GM18868 (cell line): ENCODE measurements around the gene PRMT7.

ENCODE experiments used
- ATAC-seq: cut with Tn5 transposase; IDR thresholded peaks from one replicate; pipeline ENCODE4 v1.9.1; 2021; ENCODE audit warnings: mild to moderate bottlenecking, moderate library complexity; ENCODE audit not compliant: unreplicated experiment

Gene PRMT7

GRCh38 chr16:68373528-68374245, 62.9 kb downstream of the PRMT7 start:
- no peak for ATAC-seq

- ATAC-seq, result no peak
Measured at GRCh38 chr16:68374246-68374805, 63.5 kb downstream of the PRMT7 start.

- ATAC-seq, result no peak
Measured at GRCh38 chr16:68374961-68375660, 64.3 kb downstream of the PRMT7 start.

- no peak for ATAC-seq
Measured at GRCh38 chr16:68375801-68376536, 65.2 kb downstream of the PRMT7 start.

DNA sequence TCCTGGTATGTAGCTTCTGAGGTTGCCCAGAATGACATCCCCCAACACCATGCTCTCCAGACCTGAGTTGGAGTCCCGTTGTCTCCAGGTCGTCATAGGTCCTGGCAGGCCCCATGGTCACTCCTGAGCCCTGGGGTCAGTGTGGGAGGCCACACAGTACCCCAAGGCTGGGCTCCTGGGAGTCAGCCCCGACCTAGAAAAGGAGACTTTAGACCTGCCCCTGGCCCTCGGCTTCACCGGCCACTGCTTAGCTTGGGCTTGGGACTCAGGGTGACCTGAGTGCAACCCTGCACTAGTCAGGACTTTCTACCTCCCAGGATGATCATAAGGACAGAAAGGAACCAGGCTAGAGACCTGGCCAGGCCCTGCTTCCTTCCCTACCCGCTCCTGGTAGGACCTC, 65.8 kb downstream of the PRMT7 start:
- ATAC-seq, result no peak

GRCh38 chr16:68377221-68377620, 66.4 kb downstream of the PRMT7 start:
- ATAC-seq, result no peak

DNA sequence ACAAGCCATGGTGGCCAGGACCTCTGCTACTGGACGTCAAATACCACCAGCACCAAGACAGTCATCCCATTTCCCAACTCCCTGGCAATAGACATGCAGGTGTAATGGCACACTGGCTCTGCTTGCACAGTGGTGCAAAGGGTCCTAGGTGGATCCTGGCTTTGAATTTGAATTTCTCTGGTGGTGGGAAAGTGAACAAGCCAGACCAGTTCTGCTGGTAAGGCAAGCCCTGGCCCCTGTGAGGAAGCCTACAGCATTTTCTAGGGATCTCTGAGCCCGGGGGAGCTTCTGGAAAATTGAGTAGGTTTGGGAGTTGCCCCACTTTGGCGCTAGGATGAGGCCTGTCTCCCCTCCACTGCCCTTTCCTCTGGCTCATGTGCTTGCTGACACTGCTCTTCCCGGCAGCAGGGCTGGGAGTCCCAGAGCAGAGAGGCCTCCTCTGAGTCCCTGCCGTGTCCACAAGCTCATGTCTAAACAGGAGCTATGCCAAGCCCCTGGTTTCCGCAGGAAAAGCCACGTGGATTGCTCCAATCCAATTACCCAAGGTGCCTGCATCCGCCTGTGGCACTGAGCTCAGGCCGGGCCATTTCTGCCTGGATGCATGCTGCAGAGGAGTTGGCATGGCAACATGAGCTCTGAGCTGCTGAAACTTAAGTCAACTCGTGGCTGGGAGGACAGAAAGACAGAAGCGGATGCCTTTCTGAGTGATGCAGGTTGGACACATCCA, 67.0 kb downstream of the PRMT7 start:
- no peak for ATAC-seq

DNA sequence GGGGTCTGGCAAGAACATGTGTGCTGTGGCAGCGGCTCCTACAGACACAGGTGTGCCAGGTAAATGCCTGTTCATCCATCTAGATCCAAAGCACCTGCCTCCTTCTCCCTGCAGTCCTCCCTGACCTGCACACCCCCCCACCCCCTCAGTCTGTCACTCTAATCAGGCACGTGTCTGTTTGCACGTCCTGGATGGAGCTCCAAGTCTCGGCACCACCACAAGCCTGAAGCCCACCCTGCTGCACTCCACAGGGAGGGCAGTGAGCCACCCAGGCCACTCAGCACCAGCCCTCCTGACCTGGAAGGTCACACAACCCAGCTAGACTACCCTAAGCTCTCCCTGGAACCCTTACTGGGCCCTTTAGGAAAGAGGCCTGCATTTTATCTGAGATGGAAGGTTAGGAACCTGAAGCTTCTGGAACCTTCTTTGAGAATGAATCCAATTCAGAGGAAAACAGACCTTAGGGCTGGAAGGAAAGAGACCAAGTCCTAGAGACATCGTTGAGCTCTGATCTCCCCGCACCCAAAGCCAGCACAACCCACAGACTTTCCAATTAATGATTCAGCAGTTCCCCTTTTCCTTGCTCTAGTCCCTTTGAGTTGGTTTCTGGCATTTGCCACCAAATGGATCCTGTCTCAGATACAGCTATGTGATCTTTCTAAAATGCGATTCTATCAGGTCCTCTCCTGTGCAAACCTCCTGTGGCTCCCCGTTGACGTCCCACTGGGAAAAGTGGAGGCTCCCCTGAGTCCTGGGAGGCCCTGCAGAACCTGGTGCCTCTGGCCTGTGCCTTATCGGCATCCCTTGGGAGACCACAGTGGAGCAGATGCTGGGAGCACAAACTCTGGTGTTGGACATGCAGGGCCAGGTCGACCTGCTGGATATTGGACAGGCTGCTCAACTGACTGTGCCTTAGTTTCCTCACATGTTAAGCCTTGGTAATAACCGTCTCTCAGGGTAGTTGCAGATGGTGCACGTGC, 67.9 kb downstream of the PRMT7 start:
- ATAC-seq, result no peak

DNA sequence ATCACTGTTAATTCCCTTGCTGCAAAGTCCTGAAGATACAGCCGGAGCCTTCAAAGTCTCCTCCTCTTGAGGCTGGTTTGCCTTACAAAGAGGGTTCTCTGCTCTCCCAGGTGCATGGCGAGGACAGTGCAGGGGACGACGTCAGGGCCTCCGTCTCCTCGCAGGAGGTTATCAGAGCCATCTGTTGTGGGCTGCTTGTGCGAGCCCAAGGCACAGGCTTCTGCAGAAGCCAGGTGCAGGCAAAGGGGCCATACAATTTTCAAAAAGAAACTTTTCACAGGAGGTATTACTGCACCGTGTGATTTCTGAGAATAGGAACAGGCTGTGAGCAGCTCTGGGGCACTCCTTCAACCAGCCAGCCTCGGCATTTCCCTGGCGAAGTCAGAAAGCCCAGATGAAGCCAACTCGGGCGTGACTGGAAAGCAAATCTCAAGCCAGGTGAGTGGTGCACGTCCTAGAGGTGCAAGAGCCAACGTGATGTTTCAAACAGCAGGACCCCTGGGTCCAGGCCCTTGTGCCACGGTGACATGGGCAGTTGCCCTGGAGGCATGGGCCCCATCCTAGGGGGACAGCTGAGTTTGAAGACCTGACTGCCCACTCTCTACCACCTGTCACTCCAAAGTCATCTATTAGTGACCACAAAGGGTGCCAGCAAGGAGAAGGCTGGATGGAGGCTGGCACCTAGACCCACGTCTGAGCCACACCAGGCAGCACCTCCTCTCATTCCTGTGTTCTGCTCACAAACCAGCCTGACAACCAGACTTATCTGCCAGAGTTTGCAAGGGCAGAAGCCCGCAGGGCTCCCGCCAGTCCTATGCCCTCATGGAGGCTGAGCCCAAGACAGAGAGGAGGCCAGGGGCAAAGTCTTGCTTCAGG, 68.9 kb downstream of the PRMT7 start:
- no peak for ATAC-seq

- ATAC-seq, result no peak
Measured at GRCh38 chr16:68380348-68380670, 69.5 kb downstream of the PRMT7 start.

- ATAC-seq, result no peak
Measured at GRCh38 chr16:68380676-68381362, 70.0 kb downstream of the PRMT7 start.

- ATAC-seq, result no peak
Measured at GRCh38 chr16:68381363-68381724, 70.5 kb downstream of the PRMT7 start.

GRCh38 chr16:68382296-68382718, 71.5 kb downstream of the PRMT7 start:
- peak; percentile 63 for ATAC-seq

DNA sequence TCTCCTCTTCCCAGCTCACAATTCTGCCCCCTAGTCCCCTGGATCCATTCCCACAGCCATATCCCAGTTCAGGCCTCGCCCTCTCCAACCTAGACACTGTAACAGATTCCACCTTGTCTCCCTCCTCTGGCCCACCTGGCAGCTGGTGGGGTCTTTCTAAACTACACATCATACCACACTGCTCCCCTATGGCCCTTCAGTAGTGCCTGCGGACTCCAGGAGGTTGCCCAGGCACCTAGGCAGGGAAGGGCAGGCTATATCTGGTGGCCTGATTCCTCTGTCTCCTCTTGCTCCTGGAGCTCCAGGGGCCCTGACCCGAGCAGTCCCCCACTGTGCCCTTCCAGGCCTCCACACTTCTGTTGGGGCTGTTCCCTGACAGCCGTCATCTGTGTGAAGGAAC, 73.0 kb downstream of the PRMT7 start:
- no peak for ATAC-seq

DNA sequence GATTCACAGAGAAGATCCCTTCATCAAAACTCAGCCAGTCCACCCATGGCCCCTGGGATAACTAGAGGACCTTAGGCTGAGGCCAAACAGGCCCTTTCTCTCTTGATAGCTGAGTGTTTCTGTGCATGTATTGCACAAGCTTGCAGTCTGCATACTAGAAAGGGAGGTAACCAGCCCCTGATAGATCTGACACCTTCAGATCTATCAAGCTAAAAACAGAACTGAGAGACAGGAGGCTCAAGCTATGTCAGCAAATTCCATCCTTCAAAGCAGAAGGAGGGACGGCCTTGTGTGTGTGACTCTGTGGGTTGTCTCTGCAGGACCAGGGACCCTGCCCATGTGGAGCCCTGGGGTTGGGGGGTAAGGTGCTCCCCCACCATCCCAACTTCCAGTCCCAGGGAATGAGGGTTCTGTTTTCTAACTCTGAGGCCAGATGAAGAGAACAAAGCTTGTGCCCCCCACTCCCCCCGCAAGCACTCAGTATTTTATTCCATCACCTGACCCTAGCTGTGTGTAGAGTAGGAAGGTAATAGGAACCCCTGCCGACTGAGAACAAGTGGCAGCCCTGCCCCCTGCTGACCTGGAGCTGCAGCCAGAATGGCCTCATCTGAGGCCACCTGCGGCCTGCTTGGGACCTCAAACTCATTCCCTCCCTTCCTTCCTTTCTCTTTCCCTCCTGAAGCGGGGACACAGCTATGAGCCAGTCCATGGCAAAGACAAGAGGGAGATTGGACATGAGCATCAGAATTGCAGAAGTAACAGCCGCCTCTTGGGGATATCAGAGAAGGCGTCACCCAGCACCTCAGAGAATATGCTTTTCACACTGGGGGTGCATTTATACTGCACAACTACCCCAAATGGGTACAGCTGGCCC, 73.7 kb downstream of the PRMT7 start:
- ATAC-seq, result no peak

DNA sequence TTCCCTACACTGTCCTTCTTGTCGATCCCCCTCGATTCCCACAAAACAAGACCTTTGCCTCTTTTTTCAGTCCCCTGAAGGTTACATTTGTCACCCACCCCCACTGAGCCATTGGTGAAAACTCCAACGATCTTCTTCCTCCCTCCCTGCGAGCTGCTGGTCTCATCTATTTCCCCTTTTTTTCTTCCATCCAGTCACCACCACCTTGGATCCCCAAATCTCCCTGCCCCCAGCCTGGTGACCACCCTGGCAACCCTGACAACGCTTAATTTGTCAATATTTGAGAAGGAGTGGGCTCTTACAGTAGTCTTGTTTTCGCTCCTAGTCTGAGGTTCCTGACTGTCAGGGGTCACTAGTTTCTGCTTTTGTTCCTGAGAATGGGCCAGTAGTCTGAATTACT, 74.6 kb downstream of the PRMT7 start:
- no peak for ATAC-seq

- ATAC-seq, result no peak
Measured at GRCh38 chr16:68386628-68387027, 75.8 kb downstream of the PRMT7 start.
